ENCODE data around the gene WDR31.

WDR31 gene

DNA sequence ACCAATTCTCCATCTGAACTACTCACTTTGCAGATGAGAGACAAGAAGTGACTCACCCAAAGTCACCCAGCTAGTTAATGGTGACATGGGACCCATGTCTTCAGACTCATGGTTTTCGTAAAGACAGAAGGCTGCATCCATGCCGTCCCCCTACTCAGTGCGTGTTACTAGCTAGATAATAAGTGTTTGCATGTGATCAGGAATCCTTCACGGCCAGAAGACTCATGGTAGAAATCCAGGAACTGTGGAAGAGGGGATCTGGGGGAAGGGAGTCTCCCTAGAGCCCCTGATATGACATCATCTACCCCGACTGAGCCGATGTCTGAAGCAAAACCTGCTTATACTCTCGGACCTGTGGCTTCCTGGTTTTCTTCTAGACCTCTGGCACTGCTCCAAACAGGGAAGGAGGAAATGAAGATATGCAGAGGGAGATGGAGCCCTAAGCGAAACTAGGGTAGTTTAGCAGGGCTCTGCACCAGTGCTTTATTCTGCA lies 40.2 kb downstream of the WDR31 start:
- no peaks in the 10 kb centered on the region for H3K36me3 ChIP-seq (ENCODE audit: control insufficient read depth in 2 of 2, insufficient read depth in 1 of 2, low read length in 2 of 2)
- no peak for TF ChIP-seq GLI4 (tag by site-specific recombination; IDR thresholded peaks at IDR 0.05)
- TF ChIP-seq WT1 (tag by site-specific recombination; IDR thresholded peaks at IDR 0.05) = no peak
- TF ChIP-seq ZNF449 (tag by site-specific recombination; IDR thresholded peaks at IDR 0.05) = peak; percentile 75
- TF ChIP-seq ZSCAN30 (tag by site-specific recombination; IDR thresholded peaks at IDR 0.05) = no peak
- TF ChIP-seq ZNF544 (tag by site-specific recombination; IDR thresholded peaks at IDR 0.05) = no peak
- H3K4me1 ChIP-seq (ENCODE audit: control insufficient read depth, insufficient read depth, low read length) = no peaks in the 10 kb centered on the region
- no peaks in the 10 kb centered on the region for H3K9me3 ChIP-seq (ENCODE audit: control insufficient read depth, insufficient read depth, low read depth, low read length)
- ChIA-PET CTCF (interaction anchor here (1.1 to 1.7 kb wide), 2 partner anchors 12 to 107 kb away, joined by 3 to 5 read pairs; no protein-coding TSS in a partner anchor), POLR2A (interaction anchor here (0.6 to 1.8 kb wide), 3 partner anchors 24 to 190 kb away, joined by 4 to 5 read pairs (median 5); partner anchors contain the start of genes CDC26, FKBP15, PRPF4 and SLC31A1)
- no peak overlapping the region for H3K27ac ChIP-seq (ENCODE audit: extremely low read depth, low read depth, low read length)
- H3K4me3 ChIP-seq (ENCODE audit: low read depth, low read length) = no peak overlapping the region

DNA sequence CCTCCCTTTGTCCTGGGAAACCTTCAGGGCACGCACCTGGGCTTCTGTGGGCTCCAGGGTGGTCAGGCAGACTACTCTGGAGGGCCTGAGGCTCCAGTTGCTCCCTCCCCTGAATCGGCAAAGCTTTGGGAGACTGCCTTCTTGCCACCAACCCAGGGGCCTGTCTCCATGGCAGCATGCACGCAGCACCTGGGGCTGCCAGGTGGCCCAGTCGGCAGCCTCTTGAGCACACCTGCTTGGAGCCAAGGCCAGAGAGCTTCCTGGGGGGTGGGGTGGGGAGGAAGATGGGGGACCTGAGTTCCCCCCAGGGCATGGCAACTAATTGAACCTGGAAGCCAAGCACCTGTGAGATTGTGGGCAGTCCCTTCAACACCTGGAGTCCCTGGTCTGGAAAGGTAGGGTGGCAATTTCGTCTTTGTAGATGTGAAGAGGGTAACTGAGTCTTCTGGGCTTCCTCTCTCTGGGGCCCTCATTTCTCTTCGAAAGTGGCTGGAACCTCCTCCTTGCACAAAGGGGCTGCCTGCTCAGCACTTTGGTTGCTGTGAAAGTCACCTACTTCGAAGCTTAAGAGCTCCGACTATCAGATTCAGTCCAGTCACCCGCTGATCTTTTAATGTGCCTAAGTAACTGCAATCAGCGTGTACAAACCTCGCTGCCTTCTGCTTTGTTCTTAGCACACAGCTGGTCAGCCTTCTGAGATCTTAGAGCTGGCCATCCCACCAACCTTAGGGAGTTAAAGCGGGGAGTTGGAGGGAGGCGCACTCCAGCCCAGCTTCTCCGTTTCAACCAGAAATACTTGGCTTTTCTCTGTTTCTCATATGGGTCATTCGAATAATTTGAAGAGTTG lies 40.9 kb downstream of the WDR31 start:
- Histone ChIP-seq H3K36me3 (ENCODE audit: control insufficient read depth in 2 of 2, insufficient read depth in 1 of 2, low read length in 2 of 2) (peaks cover 0 to under 1% of the 10 kb centered on the region in 2 experiments; a peak in 1 of 3 replicates), H3K4me1 (ENCODE audit: control insufficient read depth, insufficient read depth, low read length) (no peaks in the 10 kb centered on the region), H3K9me3 (ENCODE audit: control insufficient read depth, insufficient read depth, low read depth, low read length) (no peaks in the 10 kb centered on the region), H3K27ac (ENCODE audit: extremely low read depth, low read depth, low read length) (no peak overlapping the region), H3K4me3 (ENCODE audit: low read depth, low read length) (no peak overlapping the region)
- CTCF ChIA-PET = interaction anchor here (1.7 kb wide), 1 partner anchor 12 kb away, joined by 5 read pairs; no protein-coding TSS in a partner anchor
- TF ChIP-seq ZIC2 (tag by site-specific recombination; IDR thresholded peaks at IDR 0.05) (no peak), GLI2 (tag by site-specific recombination; IDR thresholded peaks at IDR 0.05; ENCODE audit: borderline replicate concordance, low read depth) (no peak), ZNF449 (tag by site-specific recombination; IDR thresholded peaks at IDR 0.05) (no peak), ZNF174 (tag by site-specific recombination; IDR thresholded peaks at IDR 0.05) (no peak), FEZF1 (tag by site-specific recombination; IDR thresholded peaks at IDR 0.05) (no peak), KLF10 (tag by site-specific recombination; IDR thresholded peaks at IDR 0.05) (no peak), ZNF248 (tag by site-specific recombination; IDR thresholded peaks at IDR 0.05) (no peak), ZBTB21 (tag by site-specific recombination; IDR thresholded peaks at IDR 0.05) (no peak), BCL11B (tag by site-specific recombination; IDR thresholded peaks at IDR 0.05; ENCODE audit: low read depth) (no peak), ZNF292 (tag by site-specific recombination; IDR thresholded peaks at IDR 0.05; ENCODE audit: borderline replicate concordance, low read depth) (no peak)
- TF ChIP-seq, protein P1, sequence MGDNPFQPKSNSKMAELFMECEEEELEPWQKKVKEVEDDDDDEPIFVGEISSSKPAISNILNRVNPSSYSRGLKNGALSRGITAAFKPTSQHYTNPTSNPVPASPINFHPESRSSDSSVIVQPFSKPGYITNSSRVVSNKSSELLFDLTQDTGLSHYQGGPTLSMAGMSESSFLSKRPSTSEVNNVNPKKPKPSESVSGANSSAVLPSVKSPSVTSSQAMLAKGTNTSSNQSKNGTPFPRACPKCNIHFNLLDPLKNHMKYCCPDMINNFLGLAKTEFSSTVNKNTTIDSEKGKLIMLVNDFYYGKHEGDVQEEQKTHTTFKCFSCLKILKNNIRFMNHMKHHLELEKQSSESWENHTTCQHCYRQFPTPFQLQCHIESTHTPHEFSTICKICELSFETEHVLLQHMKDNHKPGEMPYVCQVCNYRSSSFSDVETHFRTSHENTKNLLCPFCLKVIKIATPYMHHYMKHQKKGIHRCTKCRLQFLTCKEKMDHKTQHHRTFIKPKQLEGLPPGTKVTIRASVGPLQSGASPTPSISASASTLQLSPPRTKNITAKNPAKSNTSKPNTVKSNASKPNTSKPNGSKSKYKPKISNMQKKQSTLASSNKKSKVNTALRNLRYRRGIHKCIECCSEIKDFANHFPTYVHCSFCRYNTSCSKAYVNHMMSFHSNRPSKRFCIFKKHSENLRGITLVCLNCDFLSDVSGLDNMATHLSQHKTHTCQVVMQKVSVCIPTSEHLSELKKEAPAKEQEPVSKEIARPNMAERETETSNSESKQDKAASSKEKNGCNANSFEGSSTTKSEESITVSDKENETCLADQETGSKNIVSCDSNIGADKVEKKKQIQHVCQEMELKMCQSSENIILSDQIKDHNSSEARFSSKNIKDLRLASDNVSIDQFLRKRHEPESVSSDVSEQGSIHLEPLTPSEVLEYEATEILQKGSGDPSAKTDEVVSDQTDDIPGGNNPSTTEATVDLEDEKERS (tag by site-specific recombination; IDR thresholded peaks at IDR 0.05) = no peak
- POLR2A ChIA-PET = interaction anchor here (0.9 to 1.8 kb wide), 3 partner anchors 24 to 78 kb away, joined by 3 to 5 read pairs (median 4); partner anchors contain the start of genes CDC26, FKBP15, PRPF4 and SLC31A1

Measured in HEK293 (cell line).